HepG2 (cell line): ENCODE data around the gene RTN3. TPM values are rescaled to one million over a fixed set of nuclear protein-coding genes. Genes with fewer than 3 reads are reported as not detected.

Experiments used
- ATAC-seq: fragments of 200-7000 bp; cut with Tn5 transposase; 3 replicates; pipeline ENCODE4 v1.9.1; 2020; ENCODE audit warnings: mild to moderate bottlenecking, moderate library complexity
- BruUV-seq: library from RNA; stranded (reverse); fragments of 400-500 nt; replicated peaks from 2 replicates; lab custom pipeline; 2021; lab: Mats Ljungman, UMichigan
- CTCF ChIA-PET: fragments of 300-600 bp; formaldehyde crosslinking; extraction: SDS; loops from one replicate; lab custom pipeline; 2021; ENCODE audit warnings: low total read pairs, inconsistent platforms, low intra/inter-chr PET ratio; lab: Yijun Ruan, JAX
- POLR2A ChIA-PET: fragments of 350-600 bp; sonication (Branson Sonifier 250); formaldehyde crosslinking; loops from one replicate; lab custom pipeline; 2020; ENCODE audit warnings: antibody characterized with exemption, inconsistent platforms; lab: Yijun Ruan, JAX
- DNase-seq: peaks from one replicate; pipeline ENCODE4 v3.0.0-alpha.2; 2015; ENCODE audit warnings: low spot score
- FAIRE-seq: peaks from 3 replicates; lab custom pipeline; 2011; peaks lifted over from hg19 to GRCh38; lab: Jason Lieb, UNC
- H2AFZ ChIP-seq: one replicate; pipeline ENCODE4 v1.6.1; 2011; ENCODE audit warnings: low read length, inconsistent platforms
- H3K27ac ChIP-seq: fragments of 300-600 bp; 3 replicates; pipeline ENCODE4 v1.8.0; 2011; ENCODE audit warnings: mixed run types, mild to moderate bottlenecking, mixed read lengths, low read length, inconsistent platforms; ENCODE audit not compliant: insufficient read depth; ENCODE audit errors: extremely low read length
- H3K27me3 ChIP-seq, 2 experiments: fragments of 200-600 bp in 1 of 2; 2 replicates in 1 of 2; 3 replicates in 1 of 2; pipeline versions ENCODE4 v1.6.0 to v1.8.0; 2011; ENCODE audit warnings: low read length in 2 of 2, mild to moderate bottlenecking in 2 of 2, moderate library complexity in 2 of 2, inconsistent platforms in 1 of 2; ENCODE audit not compliant: insufficient read depth in 2 of 2, control insufficient read depth in 1 of 2
- H3K36me3 ChIP-seq, 2 experiments: fragments of 200-600 bp in 1 of 2; replicated peaks in 1 of 2; 2 replicates in 1 of 2; 3 replicates in 1 of 2; pipeline versions ENCODE4 v1.5.1 to v1.8.0; 2011; ENCODE audit warnings: low read length in 2 of 2, inconsistent platforms in 1 of 2; ENCODE audit not compliant: insufficient read depth in 2 of 2, control insufficient read depth in 1 of 2
- H3K4me1 ChIP-seq: 2 replicates; pipeline ENCODE4 v1.5.1; 2012; ENCODE audit warnings: low read length, inconsistent platforms; ENCODE audit not compliant: insufficient read depth
- H3K4me2 ChIP-seq: 2 replicates; pipeline ENCODE4 v1.6.0; 2011; ENCODE audit warnings: low read depth, low read length, inconsistent platforms
- H3K4me3 ChIP-seq, 3 experiments: fragments of 200-600 bp in 1 of 3; sonication (generic), shearing (Covaris generic) in 1 of 3; replicated peaks in 1 of 3; 2 replicates each; pipeline ENCODE4 v1.5.1; 2011 to 2016; ENCODE audit warnings: low read length in 3 of 3, inconsistent platforms in 2 of 3, low read depth in 2 of 3, mild to moderate bottlenecking in 2 of 3, control low read depth in 1 of 3, mixed read lengths in 1 of 3; ENCODE audit not compliant: insufficient read depth in 1 of 3
- H3K79me2 ChIP-seq: one replicate; pipeline ENCODE4 v1.6.1; 2011; ENCODE audit warnings: low read length, inconsistent platforms; ENCODE audit not compliant: insufficient read depth
- H3K9ac ChIP-seq: 2 replicates; pipeline ENCODE4 v1.6.0; 2011; ENCODE audit warnings: mild to moderate bottlenecking, low read depth, low read length, inconsistent platforms; ENCODE audit not compliant: insufficient read depth
- H3K9me3 ChIP-seq: 2 replicates; pipeline ENCODE4 v1.5.1; 2012; ENCODE audit warnings: mild to moderate bottlenecking, low read length
- H4K20me1 ChIP-seq: 2 replicates; pipeline ENCODE4 v1.6.0; 2011; ENCODE audit warnings: inconsistent platforms, mild to moderate bottlenecking, low read length, moderate library complexity; ENCODE audit not compliant: insufficient read depth
- HDAC1 ChIP-seq: sonication (generic); formaldehyde crosslinking; IDR thresholded peaks from 2 replicates; pipeline ENCODE4 v1.5.1; 2020; ENCODE audit warnings: mild to moderate bottlenecking, missing genetic modification reagents
- JUN ChIP-seq: sonication (generic); formaldehyde crosslinking; IDR thresholded peaks from 2 replicates; pipeline ENCODE4 v1.4.0; 2020; ENCODE audit warnings: mild to moderate bottlenecking, missing genetic modification reagents
- KDM2A ChIP-seq: sonication (generic); formaldehyde crosslinking; IDR thresholded peaks from 2 replicates; pipeline ENCODE4 v1.4.0; 2020; ENCODE audit warnings: low read depth, missing genetic modification reagents, borderline replicate concordance
- SMAD1 ChIP-seq: sonication (generic); formaldehyde crosslinking; IDR thresholded peaks from 2 replicates; pipeline ENCODE4 v1.4.0; 2020; ENCODE audit warnings: missing genetic modification reagents, low read depth, mild to moderate bottlenecking, borderline replicate concordance
- TOPORS ChIP-seq: sonication (generic); formaldehyde crosslinking; IDR thresholded peaks from 2 replicates; pipeline ENCODE4 v1.8.0; 2023; ENCODE audit warnings: mild to moderate bottlenecking, missing genetic modification reagents
- YEATS4 ChIP-seq: sonication (generic); formaldehyde crosslinking; IDR thresholded peaks from 2 replicates; pipeline ENCODE4 v1.4.0; 2020; ENCODE audit warnings: missing genetic modification reagents, borderline replicate concordance
- ZBTB20 ChIP-seq: sonication (generic); formaldehyde crosslinking; IDR thresholded peaks from 2 replicates; pipeline ENCODE4 v1.8.1; 2023; ENCODE audit warnings: missing genetic modification reagents, low read depth, mild to moderate bottlenecking, borderline replicate concordance
- ZBTB49 ChIP-seq: sonication (generic); formaldehyde crosslinking; IDR thresholded peaks from 2 replicates; pipeline ENCODE4 v1.4.0; 2020; ENCODE audit warnings: missing genetic modification reagents, borderline replicate concordance
- ZFX ChIP-seq: sonication (generic); formaldehyde crosslinking; IDR thresholded peaks from 2 replicates; pipeline ENCODE4 v1.4.0; 2020; ENCODE audit warnings: mild to moderate bottlenecking, low read depth, missing genetic modification reagents, moderate library complexity
- ZKSCAN8 ChIP-seq: IDR thresholded peaks from 2 replicates; pipeline ENCODE4 v1.6.1; 2016; ENCODE audit warnings: borderline replicate concordance, missing genetic modification reagents, missing compliant biosample characterization
- ZNF569 ChIP-seq: sonication (generic); formaldehyde crosslinking; IDR thresholded peaks from 2 replicates; pipeline ENCODE4 v1.5.0; 2020; ENCODE audit warnings: mild to moderate bottlenecking, missing genetic modification reagents, moderate library complexity, borderline replicate concordance
- ZNF788 ChIP-seq: sonication (generic); formaldehyde crosslinking; IDR thresholded peaks from 2 replicates; pipeline ENCODE4 v1.5.0; 2020; ENCODE audit warnings: mild to moderate bottlenecking, missing genetic modification reagents, borderline replicate concordance
- ZNF816 ChIP-seq: sonication (generic); formaldehyde crosslinking; IDR thresholded peaks from 2 replicates; pipeline ENCODE4 v1.8.0; 2022; ENCODE audit warnings: missing genetic modification reagents, mild to moderate bottlenecking, borderline replicate concordance
- WGBS: methylation state at CpG from one replicate; pipeline ENCODE4 v1.1.6; 2017; ENCODE audit warnings: low lambda C conversion rate; 5-methylcytosine and 5-hydroxymethylcytosine counted together
- in situ Hi-C: cut with HindIII; loops from 2 replicates; pipeline ENCODE4 v1.10.0; 2017; ENCODE audit warnings: low pct_unique_long_range_greater_than_20kb; ENCODE audit not compliant: extremely low pct_ligation_motif_present
- intact Hi-C: fragments of 100-400 bp; cut with micrococcal nuclease; formaldehyde crosslinking; loops from one replicate; pipeline ENCODE4 v1.10.0; 2022; ENCODE audit not compliant: unreplicated experiment
- polyA plus RNA-seq, 8 experiments: library from polyadenylated mRNA; depleted of rRNA in 3 of 8; stranded (reverse) in 7 of 8; unstranded in 1 of 8; fragments of >200 nt; fragmentation: Illumina TruSeq in 4 of 8; extraction: Trizol in 4 of 8; gene quantifications; 2 replicates each; pipeline versions ENCODE4 v1.2.1 to v1.2.3, GENCODE V29; 2011 to 2016; ENCODE audit warnings: low read depth in 4 of 8, missing spikeins in 1 of 8, mixed read lengths in 1 of 8; ENCODE audit not compliant: insufficient read depth in 1 of 8
- total RNA-seq, 5 experiments: library from RNA; depleted of rRNA; stranded (reverse); fragments of >200 nt; fragmentation: Illumina TruSeq; extraction: Trizol; gene quantifications; 2 replicates each; pipeline ENCODE4 v1.2.3, GENCODE V29; 2016; ENCODE audit warnings: low read depth in 1 of 5
- TF ChIP-seq, protein P1 (sequence below): sonication (generic); formaldehyde crosslinking; IDR thresholded peaks from 2 replicates; pipeline ENCODE4 v1.4.0; 2020; ENCODE audit warnings: missing genetic modification reagents

The RTN3 gene
- total and polyA plus RNA-seq, 2 of the 13 experiments (the other 11 are each of a cell fraction or from before 2014, with no cell fraction given): 32.2 to 41.1 TPM

DNA sequence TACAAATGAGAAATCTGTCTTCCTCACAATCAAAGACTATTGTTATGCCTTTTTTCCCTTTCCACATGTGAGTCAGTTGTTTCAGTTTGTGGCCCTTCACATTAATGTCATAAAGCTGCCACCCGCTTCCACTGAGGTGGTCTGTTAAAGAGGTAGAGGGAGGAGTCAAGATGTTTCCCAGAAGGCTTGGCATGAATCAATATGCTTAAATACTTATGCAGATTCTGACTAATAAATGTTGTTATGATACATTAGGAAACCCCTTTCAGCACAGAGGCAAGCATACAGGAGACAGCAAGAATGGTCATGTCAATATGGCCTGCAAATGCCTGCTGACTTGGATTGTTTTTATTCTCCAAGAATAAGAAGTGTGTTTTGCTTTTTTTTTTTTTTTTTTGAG, 6.5 kb downstream of the RTN3 start:
- ChIA-PET CTCF (no interaction called here), POLR2A (interaction anchor here (0.6 kb wide), 1 partner anchor 856 kb away, joined by 3 read pairs; the partner anchor contains the start of gene STX5)
- Histone ChIP-seq H3K9ac (no peak overlapping the region), H3K27me3 (no peaks in the 10 kb centered on the region), H3K4me3 (no peak overlapping the region), H3K36me3 (no peaks in the 10 kb centered on the region), H3K4me2 (no peak overlapping the region), H3K27ac (no peak overlapping the region), H4K20me1 (no peaks in the 10 kb centered on the region; the same call in 1 of the 2 replicates), H3K9me3 (no peaks in the 10 kb centered on the region), H3K4me1 (peaks cover 18% of the 10 kb centered on the region), H2AFZ (no peak overlapping the region), H3K79me2 (peaks cover 36% of the 10 kb centered on the region)
- no peak for TF ChIP-seq ZNF788
- no peak for TF ChIP-seq ZNF569 (CRISPR knock-in tag)
- no peak for TF ChIP-seq ZKSCAN8 (CRISPR knock-in tag)
- TF ChIP-seq ZBTB20: no peak
- no peak for TF ChIP-seq KDM2A (CRISPR knock-in tag)
- no peak for TF ChIP-seq TOPORS
- TF ChIP-seq JUN: no peak
- no peak for TF ChIP-seq YEATS4 (CRISPR knock-in tag)
- TF ChIP-seq ZBTB49 (CRISPR knock-in tag): no peak
- TF ChIP-seq ZNF816: no peak
- no peak for TF ChIP-seq ZFX (CRISPR knock-in tag)
- TF ChIP-seq SMAD1: no peak
- TF ChIP-seq HDAC1 (CRISPR knock-in tag): no peak
- TF ChIP-seq, protein P1, sequence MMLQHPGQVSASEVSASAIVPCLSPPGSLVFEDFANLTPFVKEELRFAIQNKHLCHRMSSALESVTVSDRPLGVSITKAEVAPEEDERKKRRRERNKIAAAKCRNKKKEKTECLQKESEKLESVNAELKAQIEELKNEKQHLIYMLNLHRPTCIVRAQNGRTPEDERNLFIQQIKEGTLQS: no peak
- no peak for FAIRE-seq
- no peak for DNase-seq
- no peak for ATAC-seq
- BruUV-seq: no TSS peak
- WGBS: 100% methylated on average over 1 of the region's 1 CpG
- in situ Hi-C loops: no loop called here
- intact Hi-C loops: no loop called here
